PC-9 (cell line): ENCODE measurements around the gene CFAP210.

Source experiments
- EZH2 ChIP-seq: fragments of 200-600 bp; sonication (generic); IDR thresholded peaks from 2 replicates; pipeline ENCODE4 v1.8.0; 2017; ENCODE audit warnings: antibody characterized with exemption, low read depth
- TF ChIP-seq, protein P1 (sequence below): fragments of 200-600 bp; sonication (generic); conservative IDR thresholded peaks from 2 replicates; pipeline ENCODE4 v1.6.1; 2017; ENCODE audit warnings: mixed run types, antibody characterized with exemption, mild to moderate bottlenecking, moderate library complexity

GRCh38 chr2:169598982-169599381, 95.2 kb downstream of the CFAP210 start:
- TF ChIP-seq, protein P1, sequence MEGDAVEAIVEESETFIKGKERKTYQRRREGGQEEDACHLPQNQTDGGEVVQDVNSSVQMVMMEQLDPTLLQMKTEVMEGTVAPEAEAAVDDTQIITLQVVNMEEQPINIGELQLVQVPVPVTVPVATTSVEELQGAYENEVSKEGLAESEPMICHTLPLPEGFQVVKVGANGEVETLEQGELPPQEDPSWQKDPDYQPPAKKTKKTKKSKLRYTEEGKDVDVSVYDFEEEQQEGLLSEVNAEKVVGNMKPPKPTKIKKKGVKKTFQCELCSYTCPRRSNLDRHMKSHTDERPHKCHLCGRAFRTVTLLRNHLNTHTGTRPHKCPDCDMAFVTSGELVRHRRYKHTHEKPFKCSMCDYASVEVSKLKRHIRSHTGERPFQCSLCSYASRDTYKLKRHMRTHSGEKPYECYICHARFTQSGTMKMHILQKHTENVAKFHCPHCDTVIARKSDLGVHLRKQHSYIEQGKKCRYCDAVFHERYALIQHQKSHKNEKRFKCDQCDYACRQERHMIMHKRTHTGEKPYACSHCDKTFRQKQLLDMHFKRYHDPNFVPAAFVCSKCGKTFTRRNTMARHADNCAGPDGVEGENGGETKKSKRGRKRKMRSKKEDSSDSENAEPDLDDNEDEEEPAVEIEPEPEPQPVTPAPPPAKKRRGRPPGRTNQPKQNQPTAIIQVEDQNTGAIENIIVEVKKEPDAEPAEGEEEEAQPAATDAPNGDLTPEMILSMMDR, result no peak
- TF ChIP-seq EZH2, result no peak
